OCI-LY3 (cell line): ENCODE results near the gene PTPN11.
"Not testable (repeated sequence)": the region's sequence is repeated elsewhere in the genome, so short reads cannot be mapped to it uniquely, and the experiment has no call there.

Source experiments
- H2AFZ ChIP-seq: fragments of 200-600, 300-600 bp; shearing (Covaris generic); 2 replicates; pipeline ENCODE4 v1.6.0; 2014; ENCODE audit warnings: antibody characterized with exemption, low read depth, low read length
- H3K27ac ChIP-seq: fragments of 200-600, 300-600 bp; sonication (generic); 2 replicates; pipeline ENCODE4 v1.5.1; 2014; ENCODE audit warnings: mild to moderate bottlenecking, low read length, moderate library complexity, mixed read lengths
- H3K27me3 ChIP-seq: fragments of 200-600, 300-600 bp; sonication (generic); 2 replicates; pipeline ENCODE4 v1.6.1; 2014; ENCODE audit warnings: low read depth, low read length, mixed read lengths
- H3K36me3 ChIP-seq: fragments of 200-600, 300-600 bp; sonication (generic); replicated peaks from 2 replicates; pipeline ENCODE3; 2014; ENCODE audit warnings: low read depth, low read length, mixed read lengths
- H3K4me1 ChIP-seq: fragments of 300-600, 200-600 bp; sonication (generic); 2 replicates; pipeline ENCODE4 v1.6.1; 2014; ENCODE audit warnings: low read length, mixed read lengths
- H3K4me2 ChIP-seq: fragments of 200-600, 300-600 bp; sonication (generic); 2 replicates; pipeline ENCODE4 v1.6.1; 2014; ENCODE audit warnings: low read length, mixed read lengths
- H3K4me3 ChIP-seq: fragments of 300-600, 200-600 bp; sonication (generic); 2 replicates; pipeline ENCODE4 v1.5.1; 2014; ENCODE audit warnings: antibody characterized with exemption, mild to moderate bottlenecking, low read length, moderate library complexity
- H3K79me2 ChIP-seq: fragments of 300-600, 200-600 bp; shearing (Covaris generic); 2 replicates; pipeline ENCODE4 v1.6.1; 2014; ENCODE audit warnings: mild to moderate bottlenecking, low read length, mixed read lengths
- H3K9ac ChIP-seq: fragments of 300-600, 200-600 bp; shearing (Covaris generic); 2 replicates; pipeline ENCODE4 v1.6.0; 2014; ENCODE audit warnings: mild to moderate bottlenecking, low read length, moderate library complexity
- H3K9me3 ChIP-seq: fragments of 200-600, 300-600 bp; shearing (Covaris generic); 2 replicates; pipeline ENCODE4 v1.6.1; 2014; ENCODE audit warnings: low read length, mixed read lengths; ENCODE audit not compliant: insufficient read depth
- H4K20me1 ChIP-seq: fragments of 200-600, 300-600 bp; sonication (generic); 2 replicates; pipeline ENCODE4 v1.6.1; 2016; ENCODE audit warnings: low read length, mixed read lengths; ENCODE audit not compliant: insufficient read depth
- CTCF ChIP-seq: fragments of 200-600, 300-600 bp; sonication (generic); IDR thresholded peaks from 2 replicates; pipeline ENCODE4 v1.5.1; 2014; ENCODE audit warnings: antibody characterized with exemption, low read length, low read depth
- EZH2phosphoT487 ChIP-seq: fragments of 200-600 bp; shearing (Covaris generic); IDR thresholded peaks from 2 replicates; pipeline ENCODE4 v1.6.1; 2018; ENCODE audit warnings: antibody characterized with exemption, mixed run types, low read depth

PTPN11 gene

GRCh38 chr12:112443916-112444315 is 25.2 kb downstream of the PTPN11 start:
- Histone ChIP-seq H3K9me3 (no peaks in the 10 kb centered on the region), H3K4me1 (no peaks in the 10 kb centered on the region), H3K27ac (no peak overlapping the region), H3K27me3 (no peaks in the 10 kb centered on the region), H3K9ac (no peak overlapping the region), H3K4me2 (no peak overlapping the region), H4K20me1 (no peaks in the 10 kb centered on the region), H3K79me2 (peaks cover 51% of the 10 kb centered on the region), H3K36me3 (peaks cover 2% of the 10 kb centered on the region), H3K4me3 (no peak overlapping the region), H2AFZ (no peak overlapping the region)
- no peak for TF ChIP-seq CTCF
- no peak for TF ChIP-seq EZH2phosphoT487

GRCh38 chr12:112446008-112446725 is 27.4 kb downstream of the PTPN11 start:
- H3K4me3 ChIP-seq: no peak overlapping the region
- H3K36me3 ChIP-seq: peaks cover 8% of the 10 kb centered on the region
- peaks cover 4% of the 10 kb centered on the region; the same call in 1 of the 2 replicates for H4K20me1 ChIP-seq
- no peaks in the 10 kb centered on the region for H3K27me3 ChIP-seq
- no peaks in the 10 kb centered on the region for H3K4me1 ChIP-seq
- TF ChIP-seq CTCF (no peak), EZH2phosphoT487 (no peak)
- no peak overlapping the region for H3K9ac ChIP-seq
- H2AFZ ChIP-seq: no peak overlapping the region
- peaks cover 34% of the 10 kb centered on the region for H3K79me2 ChIP-seq
- H3K9me3 ChIP-seq: no peaks in the 10 kb centered on the region
- H3K4me2 ChIP-seq: no peak overlapping the region
- H3K27ac ChIP-seq: no peak overlapping the region

- no peak overlapping the region for H3K9ac ChIP-seq
- H3K4me3 ChIP-seq: no peak overlapping the region
- peaks cover 4% of the 10 kb centered on the region; the same call in 1 of the 2 replicates for H4K20me1 ChIP-seq
- H3K4me2 ChIP-seq: no peak overlapping the region
- peaks cover 26% of the 10 kb centered on the region for H3K79me2 ChIP-seq
- peaks cover 8% of the 10 kb centered on the region for H3K36me3 ChIP-seq
- H3K27ac ChIP-seq: no peak overlapping the region
- H3K4me1 ChIP-seq: no peaks in the 10 kb centered on the region
- no peak overlapping the region for H2AFZ ChIP-seq
- no peak for TF ChIP-seq CTCF
- TF ChIP-seq EZH2phosphoT487: no peak
- H3K9me3 ChIP-seq: no peaks in the 10 kb centered on the region
- no peaks in the 10 kb centered on the region for H3K27me3 ChIP-seq
These were observed 28.4 kb downstream of the PTPN11 start for GRCh38 chr12:112447106-112447505.

- H3K27ac ChIP-seq, H3K36me3 ChIP-seq, H3K9ac ChIP-seq, H3K27me3 ChIP-seq, H3K4me1 ChIP-seq, H3K9me3 ChIP-seq, H3K4me2 ChIP-seq, H2AFZ ChIP-seq, H3K4me3 ChIP-seq, H4K20me1 ChIP-seq: not testable (repeated sequence)
- peaks cover 17% of the 10 kb centered on the region for H3K79me2 ChIP-seq
These were observed 29.4 kb downstream of the PTPN11 start for GRCh38 chr12:112448165-112448564.
